Measurements from ENCODE around the gene WFDC5. TPM values are rescaled to one million over a fixed set of nuclear protein-coding genes. Genes with fewer than 3 reads are reported as not detected.

The WFDC5 gene
- total RNA-seq, 1 experiment from 2014 or later, result not detected

DNA sequence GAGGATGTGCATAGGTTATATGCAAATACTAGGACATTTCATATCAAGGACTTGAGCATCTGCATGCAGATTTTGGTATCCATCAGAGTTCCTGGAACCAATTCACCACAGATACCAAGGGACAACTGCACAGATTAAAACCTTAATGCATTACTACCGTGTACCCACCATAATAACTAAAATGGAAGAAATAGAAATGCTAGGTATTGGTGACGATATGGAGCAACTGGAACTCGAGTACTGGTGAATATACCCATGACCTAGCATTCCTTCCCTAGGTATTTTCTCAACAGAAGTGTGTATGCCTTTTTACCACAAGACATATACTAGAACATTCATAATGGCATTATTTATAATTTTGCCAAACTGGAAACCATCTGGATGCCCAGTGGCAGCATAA lies 32.5 kb downstream of the WFDC5 start:
- CTCF ChIA-PET, result no interaction called here
- Mint-ChIP-seq H3K9me3 (ENCODE audit: unreplicated experiment) (peaks cover 10% of the 10 kb centered on the region), H3K4me3 (ENCODE audit: unreplicated experiment) (no peak overlapping the region), H3K27me3 (ENCODE audit: insufficient read depth, unreplicated experiment) (no peaks in the 10 kb centered on the region), H3K4me1 (ENCODE audit: low read depth, unreplicated experiment) (peaks cover 14% of the 10 kb centered on the region), H3K36me3 (ENCODE audit: insufficient read depth, unreplicated experiment) (peaks cover 56% of the 10 kb centered on the region), H3K27ac (ENCODE audit: unreplicated experiment) (no peak overlapping the region)
- Histone ChIP-seq H3K27me3 (replicated peaks; ENCODE audit: control insufficient read depth, insufficient read depth, low read length) (no peaks in the 10 kb centered on the region), H3K4me1 (peaks cover 5% of the 10 kb centered on the region), H3K36me3 (ENCODE audit: control insufficient read depth, insufficient read depth, low read length) (no peaks in the 10 kb centered on the region), H3K9me3 (no peaks in the 10 kb centered on the region), H3K4me3 (ENCODE audit: low read depth, low read length) (no peak overlapping the region)
- intact Hi-C loops (cut with micrococcal nuclease; ENCODE audit: unreplicated experiment), result loop anchor here (5.0 kb wide), 1 partner anchor 210 kb away; no protein-coding TSS in a partner anchor
- TF ChIP-seq, protein P1, sequence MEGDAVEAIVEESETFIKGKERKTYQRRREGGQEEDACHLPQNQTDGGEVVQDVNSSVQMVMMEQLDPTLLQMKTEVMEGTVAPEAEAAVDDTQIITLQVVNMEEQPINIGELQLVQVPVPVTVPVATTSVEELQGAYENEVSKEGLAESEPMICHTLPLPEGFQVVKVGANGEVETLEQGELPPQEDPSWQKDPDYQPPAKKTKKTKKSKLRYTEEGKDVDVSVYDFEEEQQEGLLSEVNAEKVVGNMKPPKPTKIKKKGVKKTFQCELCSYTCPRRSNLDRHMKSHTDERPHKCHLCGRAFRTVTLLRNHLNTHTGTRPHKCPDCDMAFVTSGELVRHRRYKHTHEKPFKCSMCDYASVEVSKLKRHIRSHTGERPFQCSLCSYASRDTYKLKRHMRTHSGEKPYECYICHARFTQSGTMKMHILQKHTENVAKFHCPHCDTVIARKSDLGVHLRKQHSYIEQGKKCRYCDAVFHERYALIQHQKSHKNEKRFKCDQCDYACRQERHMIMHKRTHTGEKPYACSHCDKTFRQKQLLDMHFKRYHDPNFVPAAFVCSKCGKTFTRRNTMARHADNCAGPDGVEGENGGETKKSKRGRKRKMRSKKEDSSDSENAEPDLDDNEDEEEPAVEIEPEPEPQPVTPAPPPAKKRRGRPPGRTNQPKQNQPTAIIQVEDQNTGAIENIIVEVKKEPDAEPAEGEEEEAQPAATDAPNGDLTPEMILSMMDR (IDR thresholded peaks at IDR 0.05; ENCODE audit: insufficient read depth in 1 of 2, low read depth in 1 of 2, low read length in 1 of 2, severe bottlenecking in 1 of 2, unreplicated experiment in 1 of 2), result no peak
- no peak for DNase-seq
- POLR2A ChIA-PET, result no interaction called here
- no TSS peak for BruUV-seq (replicated peaks)

DNA sequence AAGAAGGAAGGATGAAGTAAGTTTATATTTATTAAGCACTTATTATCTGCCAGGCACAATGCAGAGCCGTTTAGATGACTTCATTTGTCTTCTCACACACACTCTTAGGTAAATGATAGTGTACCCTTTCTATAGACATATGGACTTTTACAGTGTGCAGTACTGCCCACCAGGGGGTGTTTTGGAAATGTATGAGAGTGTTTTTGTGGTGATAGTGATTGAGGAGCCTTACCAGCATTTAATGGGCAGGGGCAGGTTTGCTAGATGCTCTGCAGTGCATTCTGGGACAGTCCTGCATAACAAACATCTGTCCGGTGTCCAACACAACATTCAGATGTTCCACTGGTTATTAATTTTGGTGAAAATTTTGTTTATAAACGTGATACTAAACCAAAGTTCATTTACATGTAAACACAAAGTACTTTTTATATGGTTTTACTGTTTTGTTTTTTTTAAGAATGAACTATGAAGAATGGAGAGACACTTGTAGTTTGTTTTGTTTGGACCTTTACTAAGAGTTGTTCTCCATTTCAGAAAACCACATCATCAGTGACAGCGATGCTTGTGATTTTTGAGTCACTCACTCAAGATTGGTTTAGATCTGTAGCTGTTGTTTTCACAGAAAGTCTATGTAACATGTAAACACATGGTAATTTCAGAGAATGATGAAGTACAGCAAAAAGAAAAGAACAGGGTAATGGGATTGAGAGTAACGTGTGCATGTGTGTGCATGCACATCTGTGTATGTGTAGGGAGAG lies 33.9 kb downstream of the WFDC5 start:
- peaks cover 71% of the 10 kb centered on the region for H3K36me3 Mint-ChIP-seq (ENCODE audit: insufficient read depth, unreplicated experiment)
- no peak overlapping the region for H3K4me3 Mint-ChIP-seq (ENCODE audit: unreplicated experiment)
- Histone ChIP-seq H3K36me3 (ENCODE audit: control insufficient read depth, insufficient read depth, low read length) (no peaks in the 10 kb centered on the region), H3K9me3 (no peaks in the 10 kb centered on the region), H3K4me3 (ENCODE audit: low read depth, low read length) (no peak overlapping the region), H3K4me1 (peaks cover 12% of the 10 kb centered on the region), H3K27me3 (replicated peaks; ENCODE audit: control insufficient read depth, insufficient read depth, low read length) (no peaks in the 10 kb centered on the region)
- peaks cover 6% of the 10 kb centered on the region for H3K4me1 Mint-ChIP-seq (ENCODE audit: low read depth, unreplicated experiment)
- TF ChIP-seq, protein P1 (IDR thresholded peaks at IDR 0.05; ENCODE audit: insufficient read depth in 1 of 2, low read depth in 1 of 2, low read length in 1 of 2, severe bottlenecking in 1 of 2, unreplicated experiment in 1 of 2), result peak; percentile 67 to 75
- H3K27ac Mint-ChIP-seq (ENCODE audit: unreplicated experiment), result no peak overlapping the region
- intact Hi-C loops (cut with micrococcal nuclease; ENCODE audit: unreplicated experiment), result loop anchor here (5.0 kb wide), 1 partner anchor 211 kb away; no protein-coding TSS in a partner anchor
- no peaks in the 10 kb centered on the region for H3K27me3 Mint-ChIP-seq (ENCODE audit: insufficient read depth, unreplicated experiment)
- peaks cover 10% of the 10 kb centered on the region for H3K9me3 Mint-ChIP-seq (ENCODE audit: unreplicated experiment)
- POLR2A ChIA-PET, result no interaction called here
- no TSS peak for BruUV-seq (replicated peaks)
- DNase-seq, result peak in 1 of 2 experiments; percentile 67
- CTCF ChIA-PET, result no interaction called here

DNA sequence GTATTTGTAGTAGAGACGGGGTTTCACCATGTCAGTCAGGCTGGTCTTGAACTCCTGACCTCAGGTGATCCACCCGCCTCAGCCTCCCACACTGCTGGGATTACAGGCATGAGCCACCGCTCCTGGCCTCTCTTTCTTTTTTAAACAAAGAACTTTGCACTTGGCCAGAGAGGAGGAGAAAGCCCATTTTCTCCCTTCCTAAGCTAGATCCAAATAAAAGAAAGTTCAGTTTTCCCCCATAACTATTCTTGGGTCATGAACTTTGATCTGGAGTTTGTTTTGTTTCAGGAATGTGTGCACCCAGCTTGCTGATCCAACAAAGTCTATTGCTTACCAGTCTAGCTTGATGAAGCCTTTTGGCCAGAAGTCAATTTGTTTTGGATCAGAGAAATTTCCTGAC lies 37.4 kb downstream of the WFDC5 start:
- POLR2A ChIA-PET, result interaction anchor here (0.6 kb wide), 1 partner anchor 666 kb away, joined by 3 read pairs; no protein-coding TSS in a partner anchor
- Mint-ChIP-seq H3K9me3 (ENCODE audit: unreplicated experiment) (peaks cover 10% of the 10 kb centered on the region), H3K4me3 (ENCODE audit: unreplicated experiment) (no peak overlapping the region), H3K27me3 (ENCODE audit: insufficient read depth, unreplicated experiment) (no peaks in the 10 kb centered on the region), H3K4me1 (ENCODE audit: low read depth, unreplicated experiment) (peaks cover 6% of the 10 kb centered on the region), H3K36me3 (ENCODE audit: insufficient read depth, unreplicated experiment) (peaks cover 57% of the 10 kb centered on the region), H3K27ac (ENCODE audit: unreplicated experiment) (peak overlapping the region; percentile 33)
- Histone ChIP-seq H3K9me3 (no peaks in the 10 kb centered on the region), H3K36me3 (ENCODE audit: control insufficient read depth, insufficient read depth, low read length) (peaks cover 2% of the 10 kb centered on the region; the same call in 1 of the 2 replicates), H3K4me1 (peaks cover 12% of the 10 kb centered on the region), H3K4me3 (ENCODE audit: low read depth, low read length) (no peak overlapping the region), H3K27me3 (replicated peaks; ENCODE audit: control insufficient read depth, insufficient read depth, low read length) (no peaks in the 10 kb centered on the region)
- no TSS peak for BruUV-seq (replicated peaks)
- TF ChIP-seq, protein P1 (IDR thresholded peaks at IDR 0.05; ENCODE audit: insufficient read depth in 1 of 2, low read depth in 1 of 2, low read length in 1 of 2, severe bottlenecking in 1 of 2, unreplicated experiment in 1 of 2), result no peak
- DNase-seq, result peak in 1 of 2 experiments; percentile 28
- CTCF ChIA-PET, result interaction anchor here (0.6 to 2.6 kb wide), 4 partner anchors 11 to 34 kb away, joined by 3 to 14 read pairs (median 8); no protein-coding TSS in a partner anchor
- intact Hi-C loops (cut with micrococcal nuclease; ENCODE audit: unreplicated experiment), result no loop called here

All from Caco-2 (cell line).